ENCODE measurements around the gene RPS5. TPM values are rescaled to one million over a fixed set of nuclear protein-coding genes. Genes with fewer than 3 reads are reported as not detected.
"Not testable (repeated sequence)": the region's sequence is repeated elsewhere in the genome, so short reads cannot be mapped to it uniquely, and the experiment has no call there.

Gene RPS5
- total RNA-seq, 5 donors from 2014 or later (not counting 1 experiment from before 2014, with no cell fraction given), result 1,332 to 1,813 (median 1,414) TPM

- DNase-seq; H3K9me3 Mint-ChIP-seq; H3K27ac Mint-ChIP-seq; ATAC-seq (replicated peaks in 1 of 4); H3K27me3 Mint-ChIP-seq; H3K4me3 ChIP-seq (ENCODE audit: control insufficient read depth in 1 of 2, extremely low read depth in 1 of 2, low read length in 1 of 2); CTCF ChIA-PET; H3K9me3 ChIP-seq; H3K4me3 Mint-ChIP-seq; H3K27me3 ChIP-seq (replicated peaks in 1 of 2; ENCODE audit: control insufficient read depth in 2 of 2, extremely low read depth in 1 of 2, insufficient read depth in 2 of 2, low read length in 1 of 2); H3K27ac ChIP-seq (ENCODE audit: low read length); H3K36me3 ChIP-seq (ENCODE audit: control insufficient read depth in 2 of 2, extremely low read depth in 1 of 2, insufficient read depth in 1 of 2, low read length in 1 of 2); H3K36me3 Mint-ChIP-seq; POLR2A ChIA-PET: not testable (repeated sequence)
- peaks cover 7 to 33% of the 10 kb centered on the region in 2 experiments for H3K4me1 ChIP-seq (ENCODE audit: control insufficient read depth in 1 of 2, extremely low read depth in 1 of 2, insufficient read depth in 2 of 2, low read length in 2 of 2)
- no CpG with 5 or more reads among the region's 5 CpGs for WGBS (ENCODE audit: insufficient coverage)
- H3K4me1 Mint-ChIP-seq, result peaks cover 33 to 37% (median 34%) of the 10 kb centered on the region in 3 donors
Observed at GRCh38 chr19:58403920-58404478, 16.9 kb downstream of the RPS5 start.

GRCh38 chr19:58406818-58407657, 20.0 kb downstream of the RPS5 start:
- Mint-ChIP-seq H3K27me3 (no peaks in the 10 kb centered on the region), H3K27ac (peak overlapping the region; percentile 65 to 80), H3K4me1 (peaks cover 35 to 37% (median 35%) of the 10 kb centered on the region in 3 donors), H3K36me3 (no peaks in the 10 kb centered on the region), H3K4me3 (peak overlapping the region; percentile 92 to 95 (median 94)), H3K9me3 (no peaks in the 10 kb centered on the region)
- H3K9me3 ChIP-seq, result no peaks in the 10 kb centered on the region
- ATAC-seq (replicated peaks in 1 of 4), result no peak
- no peaks in the 10 kb centered on the region for H3K27me3 ChIP-seq (replicated peaks in 1 of 2; ENCODE audit: control insufficient read depth in 2 of 2, extremely low read depth in 1 of 2, insufficient read depth in 2 of 2, low read length in 1 of 2)
- peaks cover 10 to 28% of the 10 kb centered on the region in 2 experiments for H3K4me1 ChIP-seq (ENCODE audit: control insufficient read depth in 1 of 2, extremely low read depth in 1 of 2, insufficient read depth in 2 of 2, low read length in 2 of 2)
- POLR2A ChIA-PET, result no interaction called here
- H3K27ac ChIP-seq (ENCODE audit: low read length), result no peak overlapping the region
- no peak for DNase-seq
- peak overlapping the region in 1 of 2 donors; percentile 92 for H3K4me3 ChIP-seq (ENCODE audit: control insufficient read depth in 1 of 2, extremely low read depth in 1 of 2, low read length in 1 of 2)
- CTCF ChIA-PET, result no interaction called here
- 82% methylated on average over 9 of the region's 10 CpGs for WGBS (ENCODE audit: insufficient coverage)
- H3K36me3 ChIP-seq (ENCODE audit: control insufficient read depth in 2 of 2, extremely low read depth in 1 of 2, insufficient read depth in 1 of 2, low read length in 1 of 2), result no peaks in the 10 kb centered on the region

GRCh38 chr19:58407658-58408151, 20.6 kb downstream of the RPS5 start:
- POLR2A ChIA-PET, result no interaction called here
- Mint-ChIP-seq H3K9me3 (no peaks in the 10 kb centered on the region), H3K4me1 (peaks cover 35 to 37% (median 35%) of the 10 kb centered on the region in 3 donors), H3K27me3 (no peaks in the 10 kb centered on the region), H3K4me3 (peak overlapping the region; percentile 92 to 95 (median 94)), H3K27ac (peak overlapping the region; percentile 59 to 94), H3K36me3 (peaks cover 3% of the 10 kb centered on the region)
- peaks cover 10 to 24% of the 10 kb centered on the region in 2 experiments for H3K4me1 ChIP-seq (ENCODE audit: control insufficient read depth in 1 of 2, extremely low read depth in 1 of 2, insufficient read depth in 2 of 2, low read length in 2 of 2)
- ATAC-seq (replicated peaks in 1 of 4) (no peak), DNase-seq (no peak)
- CTCF ChIA-PET, result no interaction called here
- H3K27me3 ChIP-seq (replicated peaks in 1 of 2; ENCODE audit: control insufficient read depth in 2 of 2, extremely low read depth in 1 of 2, insufficient read depth in 2 of 2, low read length in 1 of 2), result no peaks in the 10 kb centered on the region
- peak overlapping the region; percentile 79 for H3K27ac ChIP-seq (ENCODE audit: low read length)
- 33% methylated on average over 17 of the region's 22 CpGs for WGBS (ENCODE audit: insufficient coverage)
- no peaks in the 10 kb centered on the region for H3K36me3 ChIP-seq (ENCODE audit: control insufficient read depth in 2 of 2, extremely low read depth in 1 of 2, insufficient read depth in 1 of 2, low read length in 1 of 2)
- H3K9me3 ChIP-seq, result no peaks in the 10 kb centered on the region
- peak overlapping the region; percentile 90 to 92 for H3K4me3 ChIP-seq (ENCODE audit: control insufficient read depth in 1 of 2, extremely low read depth in 1 of 2, low read length in 1 of 2)

DNA sequence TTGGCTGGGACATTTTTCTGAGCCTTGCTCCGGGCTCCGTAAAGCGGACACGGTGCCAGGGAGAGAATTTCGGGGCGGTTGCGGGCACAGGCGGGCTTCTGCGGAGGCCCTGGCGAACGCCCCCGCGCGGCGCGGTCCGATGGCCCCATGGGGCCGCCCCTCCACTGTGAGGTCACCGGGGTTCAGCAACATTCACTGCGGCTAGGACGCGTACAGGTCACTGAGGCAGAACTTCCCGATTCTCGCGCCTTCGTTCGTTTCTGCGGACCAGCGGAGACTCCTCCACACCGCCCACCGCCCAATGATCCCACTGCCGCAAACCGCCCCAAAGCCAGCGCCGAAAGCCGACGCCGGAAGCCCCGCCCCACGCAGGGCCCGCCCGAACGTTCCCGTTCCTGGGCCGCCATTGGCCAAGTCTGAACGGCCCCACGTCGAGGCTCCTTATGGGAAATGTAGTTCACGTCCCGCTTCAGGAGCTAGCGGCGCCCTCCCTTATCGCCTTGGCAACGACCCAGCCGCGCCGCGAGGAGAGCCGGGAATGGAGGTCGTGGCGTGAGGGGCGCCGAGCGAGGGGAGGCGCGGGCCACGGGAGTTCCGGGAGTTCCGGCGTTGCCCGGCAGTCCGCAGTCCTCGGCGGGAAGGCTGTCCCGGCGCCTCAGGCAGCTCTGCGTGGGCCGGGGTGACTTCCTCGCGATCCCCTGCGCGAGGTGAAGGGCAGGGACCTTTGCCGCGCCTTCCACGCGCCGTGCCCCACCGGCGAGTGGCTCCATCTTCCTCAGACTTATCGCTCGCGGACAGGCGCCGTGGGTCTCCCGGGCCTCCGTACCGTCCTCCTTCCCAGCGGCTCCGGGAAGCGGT, 21.3 kb downstream of the RPS5 start, which contains the start of gene ZNF584:
ZNF584 (plus strand) TSS at position 498 of the 858 bp plus-strand sequence. CDS start 499 bp downstream, outside the sequence.
- Mint-ChIP-seq H3K4me1 (peaks cover 35 to 37% (median 37%) of the 10 kb centered on the region in 3 donors), H3K9me3 (no peaks in the 10 kb centered on the region), H3K27ac (peak within 1 kb of the TSS; percentile 90 to 94), H3K27me3 (no peaks in the 10 kb centered on the region), H3K36me3 (peaks cover 3% of the 10 kb centered on the region), H3K4me3 (peak within 1 kb of the TSS; percentile 92 to 95 (median 94))
- H3K27ac ChIP-seq (ENCODE audit: low read length), result peak within 1 kb of the TSS; percentile 79
- ATAC-seq (replicated peaks in 1 of 4) (peak; percentile 97 to 98 (median 98)), DNase-seq (peak; percentile 83 to 95 (median 91))
- CTCF ChIA-PET, result interaction anchor here in 1 of 2 donors (0.6 kb wide), 1 partner anchor 264 kb away, joined by 3 read pairs; no protein-coding TSS in a partner anchor
- H3K4me1 ChIP-seq (ENCODE audit: control insufficient read depth in 1 of 2, extremely low read depth in 1 of 2, insufficient read depth in 2 of 2, low read length in 2 of 2), result peaks cover 10 to 24% of the 10 kb centered on the region in 2 experiments
- H3K4me3 ChIP-seq (ENCODE audit: control insufficient read depth in 1 of 2, extremely low read depth in 1 of 2, low read length in 1 of 2), result peak within 1 kb of the TSS; percentile 90 to 92
- no peaks in the 10 kb centered on the region for H3K36me3 ChIP-seq (ENCODE audit: control insufficient read depth in 2 of 2, extremely low read depth in 1 of 2, insufficient read depth in 1 of 2, low read length in 1 of 2)
- POLR2A ChIA-PET, result interaction anchor here (0.6 to 0.7 kb wide), 5 partner anchors 27 to 104 kb away, joined by 3 to 6 read pairs (median 3); partner anchors contain the start of genes ERVK3-1 (in 1 of the 2) and ZNF837 (in 1 of the 2)
- no peaks in the 10 kb centered on the region for H3K9me3 ChIP-seq
- WGBS (ENCODE audit: insufficient coverage), result under 1% methylated on average over 100 of the region's 100 CpGs
- no peaks in the 10 kb centered on the region for H3K27me3 ChIP-seq (replicated peaks in 1 of 2; ENCODE audit: control insufficient read depth in 2 of 2, extremely low read depth in 1 of 2, insufficient read depth in 2 of 2, low read length in 1 of 2)

DNA sequence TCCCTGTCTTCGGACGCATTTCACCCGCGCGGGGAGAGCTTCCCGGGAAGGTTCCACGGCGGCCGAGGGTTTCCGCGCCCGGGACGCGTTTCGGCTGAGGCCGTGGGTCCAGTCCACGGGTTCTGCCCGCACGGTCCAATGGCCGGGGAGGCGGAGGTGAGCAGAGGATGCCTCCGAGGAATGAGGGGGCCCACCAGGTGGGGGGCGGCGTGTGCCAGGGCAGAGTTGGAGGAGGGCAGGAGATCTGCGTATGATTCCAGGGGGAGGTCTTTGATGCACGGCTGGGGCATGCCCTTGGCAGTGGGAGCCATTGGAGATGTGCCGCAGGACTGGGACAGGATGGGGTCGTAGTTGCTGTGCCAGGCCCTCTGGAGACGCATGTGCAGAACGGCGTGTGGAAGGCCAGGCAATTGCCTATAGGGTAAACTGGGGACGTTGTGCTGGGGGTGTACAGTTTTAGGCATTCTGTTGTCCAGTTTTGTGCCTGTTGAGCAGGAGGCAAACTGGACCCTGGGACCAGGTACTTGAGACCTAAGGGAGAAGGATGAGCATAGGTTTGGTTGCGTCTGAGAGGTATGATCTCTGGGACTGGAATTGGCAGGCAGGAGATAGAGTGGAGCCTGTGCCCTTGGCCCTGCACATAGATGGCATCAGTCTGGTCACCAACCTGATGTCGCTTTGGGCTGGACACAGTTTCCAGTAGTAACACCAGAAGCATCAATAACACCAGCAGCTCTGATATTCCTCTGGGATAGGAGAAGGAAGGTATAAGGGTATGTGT, 22.1 kb downstream of the RPS5 start:
- ATAC-seq (replicated peaks in 1 of 4), result no peak
- DNase-seq, result peak in 2 of 35 experiments; percentile 4 to 30

More for the DNA sequence above, 22.1 kb downstream of the RPS5 start:
- ChIA-PET POLR2A (interaction anchor here (0.6 to 0.7 kb wide), 5 partner anchors 28 to 104 kb away, joined by 3 to 6 read pairs (median 3); partner anchors contain the start of genes ERVK3-1 (in 1 of the 2) and ZNF837 (in 1 of the 2)), CTCF (interaction anchor here in 1 of 2 donors (0.6 kb wide), 2 partner anchors 245 to 265 kb away, joined by 3 to 4 read pairs; no protein-coding TSS in a partner anchor)
- peaks cover 10 to 24% of the 10 kb centered on the region in 2 experiments for H3K4me1 ChIP-seq (ENCODE audit: control insufficient read depth in 1 of 2, extremely low read depth in 1 of 2, insufficient read depth in 2 of 2, low read length in 2 of 2)
- peaks cover 35 to 37% (median 37%) of the 10 kb centered on the region in 3 donors for H3K4me1 Mint-ChIP-seq
- 4% methylated on average over 33 of the region's 34 CpGs for WGBS (ENCODE audit: insufficient coverage)
- H3K27ac ChIP-seq (ENCODE audit: low read length), result peak overlapping the region; percentile 79
- no peaks in the 10 kb centered on the region for H3K27me3 ChIP-seq (replicated peaks in 1 of 2; ENCODE audit: control insufficient read depth in 2 of 2, extremely low read depth in 1 of 2, insufficient read depth in 2 of 2, low read length in 1 of 2)
- H3K36me3 ChIP-seq (ENCODE audit: control insufficient read depth in 2 of 2, extremely low read depth in 1 of 2, insufficient read depth in 1 of 2, low read length in 1 of 2), result no peaks in the 10 kb centered on the region
- H3K27me3 Mint-ChIP-seq, result no peaks in the 10 kb centered on the region
- peak overlapping the region; percentile 90 to 92 for H3K4me3 ChIP-seq (ENCODE audit: control insufficient read depth in 1 of 2, extremely low read depth in 1 of 2, low read length in 1 of 2)
- no peaks in the 10 kb centered on the region for H3K9me3 Mint-ChIP-seq
- peak overlapping the region; percentile 50 to 74 for H3K27ac Mint-ChIP-seq
- peak overlapping the region; percentile 92 to 95 (median 94) for H3K4me3 Mint-ChIP-seq
- H3K36me3 Mint-ChIP-seq, result peaks cover 3% of the 10 kb centered on the region
- no peaks in the 10 kb centered on the region for H3K9me3 ChIP-seq
